Colonic mucosa (tissue), 4 donors: ENCODE measurements around the gene RNPEPL1. TPM values are rescaled to one million over a fixed set of nuclear protein-coding genes. Genes with fewer than 3 reads are reported as not detected.

Experiments used
- DNase-seq: peaks from one replicate; pipeline ENCODE4 v3.0.0-alpha.2; 2020
- H3K27ac ChIP-seq: fragments of 200-600 bp; one replicate; pipeline ENCODE4 v1.8.0; 2021
- H3K27me3 ChIP-seq: fragments of 200-600 bp; one replicate; pipeline ENCODE4 v1.8.0; 2021
- H3K36me3 ChIP-seq: fragments of 200-600 bp; one replicate; pipeline ENCODE4 v1.8.0; 2021
- H3K4me1 ChIP-seq: fragments of 200-600 bp; one replicate; pipeline ENCODE4 v1.8.0; 2021; ENCODE audit warnings: mild to moderate bottlenecking
- H3K4me3 ChIP-seq: fragments of 200-600 bp; one replicate; pipeline ENCODE4 v1.8.0; 2021
- H3K9ac ChIP-seq, 2 donors: one replicate each; pipeline ENCODE4 v1.7.0; 2013; ENCODE audit warnings: control low read depth in 2 of 2, low read depth in 2 of 2, low read length in 2 of 2
- H3K9me3 ChIP-seq: fragments of 200-600 bp; one replicate; pipeline ENCODE4 v1.8.0; 2021
- intact Hi-C: fragments of 100-400 bp; cut with DNase I; formaldehyde crosslinking; loops from one replicate; pipeline ENCODE4 v1.14.1; 2022
- total RNA-seq, 2 donors: library from RNA; stranded (reverse); fragmentation: NEBNext Ultra II Directional in 1 of 2; extraction: Animal tissue kit (Norgen Biotek cat#: 25700) in 1 of 2; gene quantifications; one replicate each; pipeline ENCODE4 v1.2.1, GENCODE V29; 2021
- TF ChIP-seq, protein P1 (sequence below): fragments of 200-600 bp; IDR thresholded peaks from one replicate; pipeline ENCODE4 v1.8.0; 2022; ENCODE audit warnings: antibody characterized with exemption, mild to moderate bottlenecking
- donor health status: healthy.
- donor health status: DM: no; HTN: no; CAD: no.
- donor health status: DM: no; HTN: no; CAD: no.

The RNPEPL1 gene
- total RNA-seq, 2 donors from 2014 or later, result 87.2 to 108 TPM

GRCh38 chr2:240527153-240527750 is 41.0 kb upstream of the RNPEPL1 start:
- no peaks in the 10 kb centered on the region for H3K36me3 ChIP-seq

GRCh38 chr2:240528406-240529040 is 39.8 kb upstream of the RNPEPL1 start:
- Histone ChIP-seq H3K27me3 (no peaks in the 10 kb centered on the region), H3K9ac (no peak overlapping the region), H3K36me3 (no peaks in the 10 kb centered on the region), H3K4me3 (no peak overlapping the region), H3K27ac (no peak overlapping the region), H3K9me3 (no peaks in the 10 kb centered on the region), H3K4me1 (no peaks in the 10 kb centered on the region)
- no peak for DNase-seq
- intact Hi-C loops, result no loop called here
- TF ChIP-seq, protein P1, sequence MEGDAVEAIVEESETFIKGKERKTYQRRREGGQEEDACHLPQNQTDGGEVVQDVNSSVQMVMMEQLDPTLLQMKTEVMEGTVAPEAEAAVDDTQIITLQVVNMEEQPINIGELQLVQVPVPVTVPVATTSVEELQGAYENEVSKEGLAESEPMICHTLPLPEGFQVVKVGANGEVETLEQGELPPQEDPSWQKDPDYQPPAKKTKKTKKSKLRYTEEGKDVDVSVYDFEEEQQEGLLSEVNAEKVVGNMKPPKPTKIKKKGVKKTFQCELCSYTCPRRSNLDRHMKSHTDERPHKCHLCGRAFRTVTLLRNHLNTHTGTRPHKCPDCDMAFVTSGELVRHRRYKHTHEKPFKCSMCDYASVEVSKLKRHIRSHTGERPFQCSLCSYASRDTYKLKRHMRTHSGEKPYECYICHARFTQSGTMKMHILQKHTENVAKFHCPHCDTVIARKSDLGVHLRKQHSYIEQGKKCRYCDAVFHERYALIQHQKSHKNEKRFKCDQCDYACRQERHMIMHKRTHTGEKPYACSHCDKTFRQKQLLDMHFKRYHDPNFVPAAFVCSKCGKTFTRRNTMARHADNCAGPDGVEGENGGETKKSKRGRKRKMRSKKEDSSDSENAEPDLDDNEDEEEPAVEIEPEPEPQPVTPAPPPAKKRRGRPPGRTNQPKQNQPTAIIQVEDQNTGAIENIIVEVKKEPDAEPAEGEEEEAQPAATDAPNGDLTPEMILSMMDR, result no peak

More at GRCh38 chr2:240527153-240527750, 41.0 kb upstream of the RNPEPL1 start:
- intact Hi-C loops, result no loop called here
- H3K4me1 ChIP-seq, result no peaks in the 10 kb centered on the region
- no peak overlapping the region for H3K27ac ChIP-seq
- no peak for DNase-seq
- no peaks in the 10 kb centered on the region for H3K9me3 ChIP-seq
- no peak overlapping the region for H3K9ac ChIP-seq
- no peaks in the 10 kb centered on the region for H3K27me3 ChIP-seq
- no peak overlapping the region for H3K4me3 ChIP-seq
- TF ChIP-seq, protein P1, result no peak

DNA sequence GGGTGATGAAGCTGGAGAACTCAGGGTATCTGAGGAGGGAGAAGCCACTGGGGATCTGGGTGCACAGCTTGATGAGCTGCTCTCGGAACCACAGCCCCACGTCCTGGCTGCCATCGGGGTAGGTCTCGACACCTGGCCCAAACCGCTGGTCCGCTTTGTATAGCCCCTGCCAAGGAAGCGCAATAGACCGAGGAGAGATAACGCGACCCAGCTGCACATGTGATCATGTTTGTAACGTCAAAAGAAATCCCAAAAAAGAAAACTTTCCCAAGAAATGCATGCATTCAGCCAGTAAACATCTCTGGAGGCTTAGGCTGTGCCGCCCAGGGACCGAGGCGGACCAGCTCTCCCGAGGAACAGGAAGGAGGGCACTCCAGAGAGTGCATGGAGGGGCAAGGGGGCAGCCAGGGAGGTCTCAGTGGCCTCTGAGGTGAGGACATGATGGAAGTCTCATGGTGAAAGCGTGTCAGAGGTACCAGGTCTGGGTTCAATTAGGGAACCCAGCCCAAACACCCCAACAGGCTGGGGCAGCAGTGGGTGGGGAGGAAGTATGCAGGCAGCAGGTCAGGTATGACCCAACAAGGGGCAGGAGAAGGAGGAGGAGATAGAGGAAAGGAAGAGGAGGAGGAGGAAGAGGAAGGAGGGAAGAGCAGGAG is 38.8 kb upstream of the RNPEPL1 start:
- Histone ChIP-seq H3K9me3 (no peaks in the 10 kb centered on the region), H3K4me1 (no peaks in the 10 kb centered on the region)
- DNase-seq, result no peak

DNA sequence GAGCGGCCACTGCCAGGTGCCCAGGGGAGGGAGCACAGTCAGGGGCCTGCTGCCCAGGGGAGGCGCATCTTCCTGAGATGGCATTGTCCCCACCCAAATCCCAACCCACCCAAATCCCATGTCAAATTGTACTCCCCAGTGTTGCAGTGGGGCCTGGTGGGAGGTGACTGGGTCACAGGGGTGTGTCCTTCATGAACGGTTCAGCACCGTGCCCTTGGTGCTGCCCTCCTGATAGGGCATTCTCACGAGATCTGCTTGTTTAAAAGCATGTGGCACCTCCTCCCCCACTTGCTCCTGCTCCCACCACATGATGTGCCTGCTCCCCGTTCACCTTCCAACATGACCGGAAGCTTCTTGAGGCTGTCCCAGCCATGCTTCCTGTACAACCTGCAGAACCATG is 38.1 kb upstream of the RNPEPL1 start:
- no peaks in the 10 kb centered on the region for H3K9me3 ChIP-seq
- DNase-seq, result no peak

More for the DNA sequence above, 38.8 kb upstream of the RNPEPL1 start:
- H3K9ac ChIP-seq, result no peak overlapping the region
- H3K27ac ChIP-seq, result no peak overlapping the region
- TF ChIP-seq, protein P1, result no peak
- H3K27me3 ChIP-seq, result no peaks in the 10 kb centered on the region
- no peaks in the 10 kb centered on the region for H3K36me3 ChIP-seq
- no peak overlapping the region for H3K4me3 ChIP-seq
- intact Hi-C loops, result no loop called here

DNA sequence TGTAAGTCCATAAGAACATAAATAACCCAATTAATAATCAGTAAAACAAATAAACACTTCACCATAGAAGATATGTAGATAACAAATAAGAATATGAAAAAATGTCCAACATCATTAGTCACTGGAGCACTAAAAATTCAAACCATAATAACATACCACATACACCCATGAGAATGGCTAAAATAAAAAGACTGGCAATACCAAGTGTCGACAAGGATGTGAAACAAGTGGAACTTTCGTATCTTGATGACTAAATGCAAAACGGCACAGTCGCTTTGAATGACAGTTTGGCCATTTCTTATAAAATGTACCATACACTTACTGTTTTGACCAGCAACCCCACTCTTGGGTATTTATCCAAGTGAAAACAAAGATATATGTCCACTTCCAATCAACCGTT is 37.2 kb upstream of the RNPEPL1 start:
- Histone ChIP-seq H3K4me3 (no peak overlapping the region), H3K27ac (no peak overlapping the region), H3K36me3 (no peaks in the 10 kb centered on the region), H3K9me3 (no peaks in the 10 kb centered on the region), H3K9ac (no peak overlapping the region), H3K4me1 (no peaks in the 10 kb centered on the region), H3K27me3 (no peaks in the 10 kb centered on the region)
- intact Hi-C loops, result no loop called here
- DNase-seq, result no peak
- TF ChIP-seq, protein P1, result no peak

More for the DNA sequence above, 38.1 kb upstream of the RNPEPL1 start:
- no peaks in the 10 kb centered on the region for H3K27me3 ChIP-seq
- H3K9ac ChIP-seq, result no peak overlapping the region
- intact Hi-C loops, result no loop called here
- no peak overlapping the region for H3K4me3 ChIP-seq
- no peaks in the 10 kb centered on the region for H3K36me3 ChIP-seq
- H3K4me1 ChIP-seq, result no peaks in the 10 kb centered on the region
- H3K27ac ChIP-seq, result no peak overlapping the region
- TF ChIP-seq, protein P1, result no peak
